Measurements from ENCODE around the gene ARID3C.
A peak's percentile ranks its signal among the peaks of the same experiment; 100 is the strongest.

Gene ARID3C

DNA sequence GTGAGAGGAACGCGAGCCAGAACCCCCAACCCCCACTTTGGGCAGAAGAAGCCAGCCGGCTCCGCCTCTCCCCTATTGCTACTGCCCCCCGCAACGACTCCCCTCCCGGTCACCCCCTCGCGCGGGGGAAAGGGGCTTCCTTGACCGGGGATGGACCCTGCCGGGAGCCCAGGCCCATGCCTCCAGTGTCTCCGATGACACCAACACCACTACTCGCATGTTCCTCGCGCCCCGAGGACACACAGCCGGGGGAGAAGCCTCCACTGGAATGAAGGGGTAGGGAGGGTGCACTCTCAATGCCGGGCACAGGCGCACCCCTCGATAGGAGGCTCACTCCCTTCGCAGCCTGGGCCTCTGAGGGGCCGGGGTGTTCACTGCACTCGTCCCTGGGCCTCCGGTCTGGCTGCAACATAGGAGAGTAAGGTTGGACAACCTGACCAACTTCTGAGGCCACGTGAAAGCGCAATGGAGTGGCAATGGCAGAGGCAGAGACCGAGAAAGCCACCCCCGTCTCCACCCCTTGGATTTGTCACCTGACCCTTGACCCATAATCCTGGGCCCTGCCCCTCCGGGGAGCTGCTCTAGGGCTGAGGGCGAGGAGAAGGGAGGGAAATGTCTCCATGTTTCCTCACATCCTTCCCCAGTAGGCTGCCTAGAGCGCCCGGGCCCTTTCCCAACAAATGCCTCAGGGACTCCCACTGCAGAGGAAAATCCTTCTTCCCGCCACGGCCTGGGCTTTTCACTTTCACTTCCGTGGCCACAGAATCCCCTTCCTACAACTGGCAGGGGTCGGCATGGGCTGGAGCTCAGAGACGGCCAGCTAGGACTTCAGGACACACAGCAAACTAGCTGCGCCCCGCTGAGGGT lies 38.3 kb downstream of the ARID3C start:
- H3K4me3 ChIP-seq (replicated peaks in 1 of 2; ENCODE audit: low read depth in 2 of 2, low read length in 2 of 2) = peak overlapping the region; percentile 5 to 21
- peak; percentile 34 to 35 for DNase-seq (ENCODE audit: low read depth in 2 of 2)
- TF ChIP-seq, protein P1, sequence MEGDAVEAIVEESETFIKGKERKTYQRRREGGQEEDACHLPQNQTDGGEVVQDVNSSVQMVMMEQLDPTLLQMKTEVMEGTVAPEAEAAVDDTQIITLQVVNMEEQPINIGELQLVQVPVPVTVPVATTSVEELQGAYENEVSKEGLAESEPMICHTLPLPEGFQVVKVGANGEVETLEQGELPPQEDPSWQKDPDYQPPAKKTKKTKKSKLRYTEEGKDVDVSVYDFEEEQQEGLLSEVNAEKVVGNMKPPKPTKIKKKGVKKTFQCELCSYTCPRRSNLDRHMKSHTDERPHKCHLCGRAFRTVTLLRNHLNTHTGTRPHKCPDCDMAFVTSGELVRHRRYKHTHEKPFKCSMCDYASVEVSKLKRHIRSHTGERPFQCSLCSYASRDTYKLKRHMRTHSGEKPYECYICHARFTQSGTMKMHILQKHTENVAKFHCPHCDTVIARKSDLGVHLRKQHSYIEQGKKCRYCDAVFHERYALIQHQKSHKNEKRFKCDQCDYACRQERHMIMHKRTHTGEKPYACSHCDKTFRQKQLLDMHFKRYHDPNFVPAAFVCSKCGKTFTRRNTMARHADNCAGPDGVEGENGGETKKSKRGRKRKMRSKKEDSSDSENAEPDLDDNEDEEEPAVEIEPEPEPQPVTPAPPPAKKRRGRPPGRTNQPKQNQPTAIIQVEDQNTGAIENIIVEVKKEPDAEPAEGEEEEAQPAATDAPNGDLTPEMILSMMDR (IDR thresholded peaks at IDR 0.05; ENCODE audit: low read depth, low read length) = no peak

DNA sequence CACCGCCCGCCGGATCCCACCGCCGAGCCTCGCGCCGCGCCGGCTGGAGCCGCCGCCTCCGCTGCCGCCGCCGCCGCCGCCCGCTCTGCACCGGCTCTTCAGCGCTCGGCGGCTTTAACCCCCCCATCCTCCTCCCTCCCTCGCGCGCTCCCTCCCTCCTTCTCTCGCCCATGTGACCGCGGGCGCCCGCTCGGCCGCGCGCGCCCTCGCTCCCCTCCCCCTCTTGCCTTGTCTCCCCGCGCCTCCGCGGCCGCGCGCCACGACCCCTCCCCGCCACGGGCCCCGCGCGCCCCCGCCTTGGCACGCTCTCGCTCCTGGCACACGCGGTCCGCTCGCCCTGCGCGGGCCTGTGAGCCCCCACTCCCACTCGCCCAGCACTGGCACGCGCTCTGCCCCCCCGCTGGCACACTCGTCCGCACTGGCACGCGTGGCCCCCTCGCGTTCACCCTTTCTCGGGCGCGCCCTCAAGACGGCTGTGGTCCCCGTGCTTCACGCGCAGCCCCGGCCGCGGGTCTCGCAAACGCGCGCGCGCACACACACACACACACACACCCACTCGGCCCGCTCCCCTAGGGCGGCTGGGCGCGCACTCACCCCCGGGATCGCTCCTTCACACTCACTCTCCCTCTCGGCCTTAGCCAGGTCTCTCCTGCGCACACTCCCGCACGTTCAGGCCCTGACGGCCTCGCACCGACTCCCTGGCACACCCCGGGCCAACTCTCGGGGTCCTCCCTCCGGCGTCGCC lies 39.1 kb downstream of the ARID3C start, which contains the start of gene CNTFR:
TSS of gene CNTFR (minus strand) at position 89 of the 745 bp plus-strand sequence. CDS start 20,743 bp downstream, outside the sequence.
- DNase-seq (ENCODE audit: low read depth in 2 of 2) = no peak
- H3K4me3 ChIP-seq (replicated peaks in 1 of 2; ENCODE audit: low read depth in 2 of 2, low read length in 2 of 2) = peak within 1 kb of the TSS in 1 of 2 donors; percentile 28
- TF ChIP-seq, protein P1 (IDR thresholded peaks at IDR 0.05; ENCODE audit: low read depth, low read length) = no peak

DNA sequence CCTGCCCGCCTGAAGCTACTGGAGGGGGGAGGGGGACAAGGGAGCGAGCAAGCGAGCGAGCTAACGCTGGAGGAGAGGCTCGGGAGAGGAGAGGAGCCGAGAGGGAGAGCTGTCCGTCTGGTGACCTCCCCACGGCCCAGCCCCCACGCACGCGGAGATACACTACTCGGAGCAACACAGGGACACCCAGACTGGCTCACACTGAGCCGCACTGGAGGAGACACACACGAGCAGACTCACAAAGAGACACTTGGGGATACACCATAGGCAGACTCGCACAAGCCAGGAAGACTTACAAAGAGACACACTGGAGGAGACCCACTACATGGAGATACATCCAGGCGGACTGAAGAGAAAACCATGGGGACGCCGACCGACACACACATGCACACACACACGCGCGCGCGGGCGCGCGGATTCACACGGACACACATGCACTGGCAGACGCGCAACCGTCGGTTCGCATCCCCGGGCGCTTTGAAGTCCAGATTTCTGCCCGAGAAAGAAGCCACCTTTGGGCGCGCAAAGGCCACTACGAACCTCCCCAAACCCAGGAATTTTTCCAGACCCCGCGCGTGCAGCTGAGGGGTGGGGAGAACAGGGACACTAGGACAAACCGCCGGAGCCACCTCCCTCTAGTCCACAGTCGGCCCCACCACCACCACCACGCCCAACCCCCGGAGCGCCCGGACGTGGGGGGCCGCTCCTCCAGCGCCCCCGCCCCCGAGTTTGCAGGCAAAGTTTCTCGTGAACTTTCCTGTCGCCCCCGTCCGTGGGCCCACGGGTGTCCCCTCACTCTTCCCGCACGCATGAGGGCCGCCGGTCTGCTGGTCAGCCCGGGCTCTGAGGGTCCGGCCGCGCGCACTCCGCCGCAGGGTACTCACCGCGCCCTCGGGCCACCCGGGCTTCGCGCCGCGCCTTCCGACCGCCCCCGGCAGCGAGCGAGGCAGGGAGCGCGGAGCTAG lies 39.9 kb downstream of the ARID3C start:
- no peak for DNase-seq (ENCODE audit: low read depth in 2 of 2)
- TF ChIP-seq, protein P1 (IDR thresholded peaks at IDR 0.05; ENCODE audit: low read depth, low read length) = no peak
- H3K4me3 ChIP-seq (replicated peaks in 1 of 2; ENCODE audit: low read depth in 2 of 2, low read length in 2 of 2) = peak overlapping the region in 1 of 2 donors; percentile 22

DNA sequence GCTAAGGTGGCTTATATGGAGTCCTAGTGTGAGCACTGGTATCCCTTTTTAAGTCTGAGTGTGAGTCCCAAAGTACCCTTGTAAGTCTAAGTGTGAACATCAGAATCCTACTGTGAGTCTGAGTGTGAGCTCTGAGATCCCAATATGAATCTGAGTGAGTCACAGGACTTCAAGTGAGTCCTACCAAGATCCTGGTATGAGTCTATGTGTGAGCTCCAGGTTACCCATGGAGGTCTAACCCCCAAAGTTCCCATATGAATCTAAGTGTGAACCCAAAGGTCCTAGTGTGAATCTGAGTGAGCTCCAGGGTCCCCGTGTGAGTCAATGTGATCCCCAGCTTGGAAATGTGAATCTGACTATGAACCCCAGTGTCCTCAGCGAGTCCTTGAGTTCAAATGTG lies 41.6 kb downstream of the ARID3C start:
- TF ChIP-seq, protein P1 (IDR thresholded peaks at IDR 0.05; ENCODE audit: low read depth, low read length) = no peak
- DNase-seq (ENCODE audit: low read depth in 2 of 2) = no peak
- no peak overlapping the region for H3K4me3 ChIP-seq (replicated peaks in 1 of 2; ENCODE audit: low read depth in 2 of 2, low read length in 2 of 2)

DNA sequence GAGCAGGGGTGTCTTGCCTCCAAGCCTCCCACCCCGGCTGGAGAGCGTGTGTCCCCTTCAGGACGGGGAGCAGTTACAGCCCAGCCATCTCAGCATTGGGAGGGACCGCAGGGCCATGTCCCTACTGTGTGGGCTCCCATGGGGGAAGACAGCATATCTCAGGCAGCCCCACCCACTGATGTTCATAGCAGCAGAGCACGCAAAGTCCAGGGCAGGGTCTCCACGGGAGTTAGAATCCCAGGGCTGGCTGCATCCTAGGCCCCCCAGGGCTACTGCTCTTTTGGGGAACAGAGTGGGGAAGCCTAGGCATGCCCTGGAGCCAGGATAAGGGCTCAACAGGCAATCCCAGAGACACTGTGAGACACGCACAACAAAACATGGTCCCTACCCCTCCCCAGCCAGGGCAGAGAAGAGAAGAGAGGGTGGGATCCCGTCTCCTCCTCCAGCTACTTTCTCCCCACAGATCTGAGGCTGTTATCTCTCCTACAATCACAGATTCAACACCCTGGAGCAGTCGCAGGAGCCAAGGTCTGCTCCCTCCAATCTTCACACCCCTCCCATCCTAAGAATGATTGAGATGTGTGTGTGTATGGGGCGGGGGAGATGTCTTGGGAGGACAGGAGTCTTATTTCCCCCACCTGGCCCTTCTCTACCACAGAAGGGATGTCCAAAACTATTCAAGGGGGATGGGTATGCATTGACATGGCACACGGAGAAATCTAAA lies 42.8 kb downstream of the ARID3C start:
- no peak for DNase-seq (ENCODE audit: low read depth in 2 of 2)
- no peak overlapping the region for H3K4me3 ChIP-seq (replicated peaks in 1 of 2; ENCODE audit: low read depth in 2 of 2, low read length in 2 of 2)
- TF ChIP-seq, protein P1 (IDR thresholded peaks at IDR 0.05; ENCODE audit: low read depth, low read length) = no peak

Data from cardiac fibroblast (primary cell).